Measurements from ENCODE around the gene UNK.

Gene UNK

GRCh38 chr17:75846692-75847613 lies 62.3 kb downstream of the UNK start:
- no peak for DNase-seq (ENCODE audit: low read depth)
- in situ Hi-C loops (cut with HindIII; ENCODE audit: low sequenced_read_pairs) = loop anchor here (10.0 kb wide), 1 partner anchor 62 kb away; the partner anchor contains the start of gene UNK
- no peak for TF ChIP-seq CTCF (IDR thresholded peaks at IDR 0.05; ENCODE audit: low read depth, low read length, missing control alignments)
- H3K4me3 ChIP-seq (ENCODE audit: low read depth, low read length) = no peak overlapping the region

GRCh38 chr17:75847614-75848522 lies 63.3 kb downstream of the UNK start:
- in situ Hi-C loops (cut with HindIII; ENCODE audit: low sequenced_read_pairs) = loop anchor here (10.0 kb wide), 1 partner anchor 63 kb away; the partner anchor contains the start of gene UNK
- no peak for TF ChIP-seq CTCF (IDR thresholded peaks at IDR 0.05; ENCODE audit: low read depth, low read length, missing control alignments)
- no peak overlapping the region for H3K4me3 ChIP-seq (ENCODE audit: low read depth, low read length)
- no peak for DNase-seq (ENCODE audit: low read depth)

- no peak overlapping the region for H3K4me3 ChIP-seq (ENCODE audit: low read depth, low read length)
- no peak for DNase-seq (ENCODE audit: low read depth)
- in situ Hi-C loops (cut with HindIII; ENCODE audit: low sequenced_read_pairs) = loop anchor here (10.0 kb wide), 1 partner anchor 64 kb away; the partner anchor contains the start of gene UNK
- TF ChIP-seq CTCF (IDR thresholded peaks at IDR 0.05; ENCODE audit: low read depth, low read length, missing control alignments) = peak; percentile 78
Measured at GRCh38 chr17:75848523-75849278, 64.1 kb downstream of the UNK start.

- no peak overlapping the region for H3K4me3 ChIP-seq (ENCODE audit: low read depth, low read length)
- in situ Hi-C loops (cut with HindIII; ENCODE audit: low sequenced_read_pairs) = loop anchor here (10.0 kb wide), 1 partner anchor 64 kb away; the partner anchor contains the start of gene UNK
- no peak for TF ChIP-seq CTCF (IDR thresholded peaks at IDR 0.05; ENCODE audit: low read depth, low read length, missing control alignments)
- no peak for DNase-seq (ENCODE audit: low read depth)
Measured at GRCh38 chr17:75849279-75849646, 64.7 kb downstream of the UNK start.

- no peak overlapping the region for H3K4me3 ChIP-seq (ENCODE audit: low read depth, low read length)
- in situ Hi-C loops (cut with HindIII; ENCODE audit: low sequenced_read_pairs) = loop anchor here (10.0 kb wide), 1 partner anchor 65 kb away; the partner anchor contains the start of gene UNK
- no peak for TF ChIP-seq CTCF (IDR thresholded peaks at IDR 0.05; ENCODE audit: low read depth, low read length, missing control alignments)
- no peak for DNase-seq (ENCODE audit: low read depth)
Measured at GRCh38 chr17:75849724-75850123, 65.1 kb downstream of the UNK start.
